Endothelial cell of umbilical vein (primary cell): Measurements from ENCODE around the gene WDR82. TPM values are rescaled to one million over a fixed set of nuclear protein-coding genes. Genes with fewer than 3 reads are reported as not detected.

Experiments
- BruUV-seq: library from RNA; stranded (reverse); fragments of 400-500 nt; replicated peaks from 2 replicates; lab custom pipeline; 2021; lab: Mats Ljungman, UMichigan
- CTCF ChIA-PET: fragments of 300-600, 350-600 bp; sonication (Branson Sonifier 250); formaldehyde crosslinking; loops from one replicate; lab custom pipeline; 2021; ENCODE audit warnings: antibody characterized with exemption, inconsistent platforms; lab: Charles Lee
- POLR2A ChIA-PET: fragments of 300-600, 350-600 bp; sonication (Branson Sonifier 250); formaldehyde crosslinking; loops from one replicate; lab custom pipeline; 2021; ENCODE audit warnings: antibody characterized with exemption, inconsistent platforms; lab: Charles Lee
- DNase-seq: peaks from one replicate; pipeline ENCODE4 v3.0.0-alpha.2; 2011; ENCODE audit warnings: low read depth, low spot score
- FAIRE-seq: peaks from 2 replicates; lab custom pipeline; 2011; peaks lifted over from hg19 to GRCh38; lab: Jason Lieb, UNC
- H2AFZ ChIP-seq: 2 replicates; pipeline ENCODE4 v1.6.0; 2012; ENCODE audit warnings: low read depth, low read length, control low read depth, inconsistent platforms
- H3K27ac ChIP-seq: 2 replicates; pipeline ENCODE4 v1.5.1; 2011; ENCODE audit warnings: low read depth, mild to moderate bottlenecking, control low read depth, low read length, moderate library complexity; ENCODE audit not compliant: insufficient read depth
- H3K27me3 ChIP-seq, 2 experiments: 2 replicates each; pipeline versions ENCODE4 v1.6.0 to v1.6.1; 2011; ENCODE audit warnings: low read length in 2 of 2, mixed read lengths in 1 of 2; ENCODE audit not compliant: control insufficient read depth in 2 of 2, insufficient read depth in 2 of 2
- H3K36me3 ChIP-seq, 2 experiments: 2 replicates in 1 of 2; 3 replicates in 1 of 2; pipeline ENCODE4 v1.5.1; 2011; ENCODE audit warnings: low read length in 2 of 2, mild to moderate bottlenecking in 1 of 2, moderate library complexity in 1 of 2; ENCODE audit not compliant: control insufficient read depth in 2 of 2, insufficient read depth in 2 of 2; ENCODE audit errors: extremely low read depth in 1 of 2
- H3K4me1 ChIP-seq: 3 replicates; pipeline ENCODE4 v1.5.1; 2011; ENCODE audit warnings: mild to moderate bottlenecking, low read length; ENCODE audit not compliant: control insufficient read depth, insufficient read depth; ENCODE audit errors: extremely low read depth
- H3K4me2 ChIP-seq: 2 replicates; pipeline ENCODE4 v1.6.1; 2011; ENCODE audit warnings: low read length, control low read depth, mixed read lengths; ENCODE audit not compliant: insufficient read depth
- H3K4me3 ChIP-seq, 3 experiments: fragments of 200-600 bp in 1 of 3; sonication (generic), shearing (Covaris generic) in 1 of 3; replicated peaks in 1 of 3; 2 replicates each; pipeline ENCODE4 v1.5.1; 2011 to 2016; ENCODE audit warnings: control low read depth in 3 of 3, low read length in 3 of 3, mild to moderate bottlenecking in 2 of 3, inconsistent platforms in 1 of 3, low read depth in 1 of 3, moderate library complexity in 1 of 3; ENCODE audit not compliant: insufficient read depth in 1 of 3
- H3K79me2 ChIP-seq: 2 replicates; pipeline ENCODE4 v1.6.0; 2012; ENCODE audit warnings: low read length, inconsistent platforms; ENCODE audit not compliant: control insufficient read depth, insufficient read depth
- H3K9ac ChIP-seq: replicated peaks from 2 replicates; pipeline ENCODE3; 2011; ENCODE audit warnings: low read length, control low read depth; ENCODE audit not compliant: insufficient read depth; ENCODE audit errors: extremely low read depth
- H3K9me1 ChIP-seq: replicated peaks from 3 replicates; pipeline ENCODE4 v1.6.0; 2011; ENCODE audit warnings: mild to moderate bottlenecking, low read length; ENCODE audit not compliant: control insufficient read depth, insufficient read depth; ENCODE audit errors: extremely low read depth
- H3K9me3 ChIP-seq: replicated peaks from 2 replicates; pipeline ENCODE4 v1.5.1; 2012; ENCODE audit warnings: low read length, inconsistent platforms; ENCODE audit not compliant: control insufficient read depth, insufficient read depth
- H4K20me1 ChIP-seq: replicated peaks from 2 replicates; pipeline ENCODE3; 2011; ENCODE audit warnings: mild to moderate bottlenecking, low read length; ENCODE audit not compliant: control insufficient read depth, insufficient read depth; ENCODE audit errors: extremely low read depth
- EZH2 ChIP-seq: IDR thresholded peaks from 2 replicates; pipeline ENCODE4 v1.6.1; 2012; ENCODE audit warnings: borderline replicate concordance, low read depth, mild to moderate bottlenecking, moderate library complexity, low read length, inconsistent platforms; ENCODE audit not compliant: severe bottlenecking
- dilution Hi-C: fragments of 300-500 bp; cut with MboI; formaldehyde crosslinking; loops from one replicate; pipeline ENCODE4 v1.15.0; 2019; ENCODE audit warnings: low sequenced_read_pairs; ENCODE audit not compliant: extremely low pct_ligation_motif_present
- intact Hi-C: fragments of 100-400 bp; cut with micrococcal nuclease; formaldehyde crosslinking; loops from one replicate; pipeline ENCODE4 v1.10.0; 2022
- polyA plus RNA-seq, 4 experiments: library from polyadenylated mRNA; depleted of rRNA in 3 of 4; stranded (reverse) in 3 of 4; unstranded in 1 of 4; fragments of >200 nt; gene quantifications; 2 replicates each; pipeline versions ENCODE4 v1.2.1 to v1.2.3, GENCODE V29; 2011 to 2012; ENCODE audit warnings: missing spikeins in 1 of 4
- total RNA-seq: library from RNA; stranded (reverse); gene quantifications from 2 replicates; pipeline ENCODE4 v1.2.3, GENCODE V29; 2021
- TF ChIP-seq, protein P1 (sequence below), 2 donors: IDR thresholded peaks; 1 replicate in 1 of 2; 2 replicates in 1 of 2; pipeline ENCODE4 v1.5.1; 2011; ENCODE audit warnings: low read length in 2 of 2, mild to moderate bottlenecking in 2 of 2, moderate library complexity in 2 of 2, control low read depth in 1 of 2, inconsistent platforms in 1 of 2, low read depth in 1 of 2; ENCODE audit not compliant: insufficient read depth in 1 of 2; ENCODE audit errors: extremely low read depth in 1 of 2

The WDR82 gene
- total and polyA plus RNA-seq, 2 donors (not counting 3 experiments of a cell fraction or from before 2014, with no cell fraction given): 39.9 to 71.3 TPM

DNA sequence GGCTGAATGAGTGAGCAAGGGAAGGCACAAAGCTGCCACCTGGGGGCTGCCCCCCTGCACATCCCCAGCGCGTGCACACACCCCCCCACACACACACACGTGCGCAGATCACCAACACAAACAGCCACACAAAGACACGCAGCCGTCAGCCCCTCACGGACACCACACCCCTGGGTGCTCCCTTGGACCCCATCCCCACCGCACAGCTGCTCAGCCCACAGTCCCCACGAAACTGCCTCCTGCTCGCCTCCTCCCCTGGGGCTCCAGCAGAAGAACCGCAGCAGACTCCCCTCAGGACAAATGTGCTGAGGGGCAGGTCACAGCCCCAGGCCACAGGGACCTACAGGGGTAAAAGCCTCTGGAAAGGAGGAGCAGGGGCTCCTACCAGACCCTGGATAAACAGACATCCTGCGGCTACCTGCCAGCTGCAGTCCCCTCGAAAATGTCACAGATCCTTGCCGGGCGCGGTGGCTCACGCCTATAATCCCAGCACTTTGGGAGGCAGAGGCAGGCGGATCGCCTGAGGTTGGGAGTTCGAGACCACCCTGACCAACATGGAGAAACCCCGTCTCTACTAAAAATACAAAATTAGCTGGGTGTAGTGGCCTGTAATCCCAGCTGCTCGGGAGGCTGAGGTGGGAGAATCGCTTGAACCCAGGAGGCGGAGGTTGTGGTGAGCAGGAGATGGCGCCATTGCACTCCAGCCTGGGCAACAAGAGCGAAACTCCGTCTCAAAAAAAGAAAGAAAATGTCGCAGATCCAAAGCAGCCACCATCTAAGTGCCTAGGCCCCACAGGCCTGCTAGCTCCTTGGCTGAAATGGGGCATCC, 46.0 kb downstream of the WDR82 start:
- ChIA-PET CTCF (interaction anchor here (0.8 to 5.3 kb wide), 20 partner anchors 8 to 214 kb away, joined by 3 to 91 read pairs (median 7); partner anchors contain the start of genes GLYCTK and WDR82), POLR2A (no interaction called here)
- peaks cover 14 to 27% of the 10 kb centered on the region in 2 experiments for H3K36me3 ChIP-seq
- dilution Hi-C loops: no loop called here
- H3K4me3 ChIP-seq: no peak overlapping the region
- DNase-seq (no peak), FAIRE-seq (no peak)
- no peaks in the 10 kb centered on the region for H4K20me1 ChIP-seq
- TF ChIP-seq EZH2: no peak
- TF ChIP-seq, protein P1, sequence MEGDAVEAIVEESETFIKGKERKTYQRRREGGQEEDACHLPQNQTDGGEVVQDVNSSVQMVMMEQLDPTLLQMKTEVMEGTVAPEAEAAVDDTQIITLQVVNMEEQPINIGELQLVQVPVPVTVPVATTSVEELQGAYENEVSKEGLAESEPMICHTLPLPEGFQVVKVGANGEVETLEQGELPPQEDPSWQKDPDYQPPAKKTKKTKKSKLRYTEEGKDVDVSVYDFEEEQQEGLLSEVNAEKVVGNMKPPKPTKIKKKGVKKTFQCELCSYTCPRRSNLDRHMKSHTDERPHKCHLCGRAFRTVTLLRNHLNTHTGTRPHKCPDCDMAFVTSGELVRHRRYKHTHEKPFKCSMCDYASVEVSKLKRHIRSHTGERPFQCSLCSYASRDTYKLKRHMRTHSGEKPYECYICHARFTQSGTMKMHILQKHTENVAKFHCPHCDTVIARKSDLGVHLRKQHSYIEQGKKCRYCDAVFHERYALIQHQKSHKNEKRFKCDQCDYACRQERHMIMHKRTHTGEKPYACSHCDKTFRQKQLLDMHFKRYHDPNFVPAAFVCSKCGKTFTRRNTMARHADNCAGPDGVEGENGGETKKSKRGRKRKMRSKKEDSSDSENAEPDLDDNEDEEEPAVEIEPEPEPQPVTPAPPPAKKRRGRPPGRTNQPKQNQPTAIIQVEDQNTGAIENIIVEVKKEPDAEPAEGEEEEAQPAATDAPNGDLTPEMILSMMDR (IDR thresholded peaks at IDR 0.05; ENCODE audit: extremely low read depth in 1 of 2, insufficient read depth in 1 of 2, low read depth in 1 of 2, low read length in 2 of 2): peak in 1 of 2 donors; percentile 12
- no TSS peak for BruUV-seq
- no peak overlapping the region for H3K27ac ChIP-seq
- intact Hi-C loops: no loop called here
- no peaks in the 10 kb centered on the region for H3K9me3 ChIP-seq
- no peak overlapping the region for H3K4me2 ChIP-seq
- no peaks in the 10 kb centered on the region for H3K27me3 ChIP-seq
- no peak overlapping the region for H3K9ac ChIP-seq
- peaks cover 26% of the 10 kb centered on the region for H3K79me2 ChIP-seq
- peaks cover 4% of the 10 kb centered on the region for H3K4me1 ChIP-seq
- H3K9me1 ChIP-seq: no peaks in the 10 kb centered on the region
- H2AFZ ChIP-seq: no peak overlapping the region
